Stimulated activated CD8-positive, alpha-beta memory T cell treated with anti-CD3 and anti-CD28 coated beads, Interleukin-4, amount 100 ng/mL, for 4 hours (primary cell): Measurements from ENCODE around the gene NUCB1.

Experiments used
- DNase-seq, 2 donors: peaks; one replicate each; pipeline ENCODE4 v3.0.0-alpha.2; 2020; ENCODE audit warnings: low read depth in 2 of 2, low spot score in 1 of 2

The NUCB1 gene

GRCh38 chr19:48961673-48962028, 61.5 kb downstream of the NUCB1 start:
- no peak for DNase-seq

- no peak for DNase-seq
These were observed 62.1 kb downstream of the NUCB1 start for GRCh38 chr19:48962029-48962848.

- no peak for DNase-seq
These were observed 62.7 kb downstream of the NUCB1 start for GRCh38 chr19:48962849-48963165.

- DNase-seq = peak in 1 of 2 donors; percentile 50
These were observed 63.5 kb downstream of the NUCB1 start for GRCh38 chr19:48963371-48964204.

- no peak for DNase-seq
These were observed 64.3 kb downstream of the NUCB1 start for GRCh38 chr19:48964205-48965039.

- DNase-seq = peak; percentile 44 to 83
These were observed 65.1 kb downstream of the NUCB1 start, which contains the start of gene FTL for GRCh38 chr19:48965040-48965805. Gene FTL, plus strand, starts transcription at chr19:48965309. Its CDS starts 199 bp downstream, at chr19:48965508.

GRCh38 chr19:48965806-48966540, 65.9 kb downstream of the NUCB1 start:
- DNase-seq = peak; percentile 77 to 78

GRCh38 chr19:48966541-48967345, 66.6 kb downstream of the NUCB1 start:
- no peak for DNase-seq

GRCh38 chr19:48967346-48968178, 67.5 kb downstream of the NUCB1 start:
- no peak for DNase-seq

- DNase-seq = no peak
These were observed 68.1 kb downstream of the NUCB1 start for GRCh38 chr19:48968179-48968661.

GRCh38 chr19:48968813-48969218, 68.7 kb downstream of the NUCB1 start:
- no peak for DNase-seq

- DNase-seq = no peak
These were observed 69.4 kb downstream of the NUCB1 start for GRCh38 chr19:48969276-48970138.

GRCh38 chr19:48970139-48970766, 70.1 kb downstream of the NUCB1 start:
- no peak for DNase-seq

GRCh38 chr19:48970923-48971395, 70.8 kb downstream of the NUCB1 start:
- DNase-seq = peak; percentile 61 to 77
